AG04450 (cell line): ENCODE measurements around the gene MYO9B. TPM values are rescaled to one million over a fixed set of nuclear protein-coding genes. Genes with fewer than 3 reads are reported as not detected.

ENCODE experiments used
- CTCF ChIA-PET: fragments of 300-600, 350-600 bp; formaldehyde crosslinking; extraction: SDS; loops from one replicate; lab custom pipeline; 2022; ENCODE audit warnings: antibody characterized with exemption, inconsistent platforms; lab: Charles Lee
- POLR2A ChIA-PET: fragments of 350-600 bp; formaldehyde crosslinking; extraction: SDS; loops from one replicate; lab custom pipeline; 2021; ENCODE audit warnings: antibody characterized with exemption, inconsistent platforms; lab: Yijun Ruan, JAX
- DNase-seq: peaks from one replicate; pipeline ENCODE4 v3.0.0-alpha.2; 2011; ENCODE audit warnings: low read depth, low spot score
- H3K27ac ChIP-seq: one replicate; pipeline ENCODE4 v1.5.1; 2012; ENCODE audit warnings: low read depth, low read length, control low read depth
- H3K27me3 ChIP-seq: one replicate; pipeline ENCODE4 v1.6.0; 2012; ENCODE audit warnings: low read length; ENCODE audit not compliant: control insufficient read depth, insufficient read depth
- H3K4me3 ChIP-seq: 2 replicates; pipeline ENCODE4 v1.5.1; 2011; ENCODE audit warnings: mild to moderate bottlenecking, low read depth, low read length, control low read depth
- H3K9me3 ChIP-seq: 2 replicates; pipeline ENCODE4 v1.5.1; 2012; ENCODE audit warnings: low read length; ENCODE audit not compliant: control insufficient read depth, insufficient read depth
- polyA plus RNA-seq: library from polyadenylated mRNA; depleted of rRNA; stranded (reverse); fragments of >200 nt; gene quantifications from 2 replicates; pipeline ENCODE4 v1.2.3, GENCODE V29; 2011
- TF ChIP-seq, protein P1 (sequence below): IDR thresholded peaks from 2 replicates; pipeline ENCODE4 v1.5.1; 2011; ENCODE audit warnings: low read depth, low read length, control low read depth, inconsistent platforms

MYO9B gene
- polyA plus RNA-seq, 1 experiment, result 34.5 TPM

GRCh38 chr19:17125728-17126677, 50.4 kb downstream of the MYO9B start:
- DNase-seq, result no peak
- TF ChIP-seq, protein P1, sequence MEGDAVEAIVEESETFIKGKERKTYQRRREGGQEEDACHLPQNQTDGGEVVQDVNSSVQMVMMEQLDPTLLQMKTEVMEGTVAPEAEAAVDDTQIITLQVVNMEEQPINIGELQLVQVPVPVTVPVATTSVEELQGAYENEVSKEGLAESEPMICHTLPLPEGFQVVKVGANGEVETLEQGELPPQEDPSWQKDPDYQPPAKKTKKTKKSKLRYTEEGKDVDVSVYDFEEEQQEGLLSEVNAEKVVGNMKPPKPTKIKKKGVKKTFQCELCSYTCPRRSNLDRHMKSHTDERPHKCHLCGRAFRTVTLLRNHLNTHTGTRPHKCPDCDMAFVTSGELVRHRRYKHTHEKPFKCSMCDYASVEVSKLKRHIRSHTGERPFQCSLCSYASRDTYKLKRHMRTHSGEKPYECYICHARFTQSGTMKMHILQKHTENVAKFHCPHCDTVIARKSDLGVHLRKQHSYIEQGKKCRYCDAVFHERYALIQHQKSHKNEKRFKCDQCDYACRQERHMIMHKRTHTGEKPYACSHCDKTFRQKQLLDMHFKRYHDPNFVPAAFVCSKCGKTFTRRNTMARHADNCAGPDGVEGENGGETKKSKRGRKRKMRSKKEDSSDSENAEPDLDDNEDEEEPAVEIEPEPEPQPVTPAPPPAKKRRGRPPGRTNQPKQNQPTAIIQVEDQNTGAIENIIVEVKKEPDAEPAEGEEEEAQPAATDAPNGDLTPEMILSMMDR, result no peak
- ChIA-PET POLR2A (no interaction called here), CTCF (no interaction called here)
- Histone ChIP-seq H3K27me3 (no peaks in the 10 kb centered on the region), H3K4me3 (no peak overlapping the region), H3K9me3 (no peaks in the 10 kb centered on the region; the same call in 1 of the 2 replicates), H3K27ac (peak overlapping the region; percentile 21)

GRCh38 chr19:17127671-17128070, 52.1 kb downstream of the MYO9B start:
- CTCF ChIA-PET, result interaction anchor here (0.6 kb wide), 1 partner anchor 426 kb away, joined by 7 read pairs; no protein-coding TSS in a partner anchor
- no peak for DNase-seq

DNA sequence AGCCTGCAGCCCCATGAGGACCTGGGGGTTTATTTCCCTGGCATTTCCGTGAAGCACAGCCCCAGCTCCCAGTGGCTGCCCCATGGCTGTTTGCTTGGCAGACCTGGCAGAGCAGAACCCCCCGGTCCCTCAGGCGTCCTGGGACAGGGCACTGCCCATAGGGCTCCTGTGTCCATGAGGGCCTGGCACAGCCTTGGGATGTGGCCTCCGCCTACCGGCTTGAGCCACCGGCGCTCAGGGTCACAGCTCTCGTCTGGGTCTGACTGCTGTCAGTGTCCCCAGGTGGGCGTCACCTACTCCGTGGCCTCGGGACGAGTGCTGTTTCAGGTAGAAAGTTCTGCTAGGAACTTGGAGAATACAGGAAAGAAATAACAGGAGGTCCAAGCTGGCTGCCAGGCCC, 52.8 kb downstream of the MYO9B start:
- no peaks in the 10 kb centered on the region; the same call in 1 of the 2 replicates for H3K9me3 ChIP-seq
- DNase-seq, result no peak
- H3K27me3 ChIP-seq, result no peaks in the 10 kb centered on the region
- ChIA-PET POLR2A (no interaction called here), CTCF (no interaction called here)
- no peak overlapping the region for H3K27ac ChIP-seq
- no peak overlapping the region for H3K4me3 ChIP-seq
- TF ChIP-seq, protein P1, result no peak

More at GRCh38 chr19:17127671-17128070, 52.1 kb downstream of the MYO9B start:
- TF ChIP-seq, protein P1, result no peak
- POLR2A ChIA-PET, result no interaction called here
- H3K27ac ChIP-seq, result no peak overlapping the region
- H3K4me3 ChIP-seq, result no peak overlapping the region
- no peaks in the 10 kb centered on the region; the same call in 1 of the 2 replicates for H3K9me3 ChIP-seq
- no peaks in the 10 kb centered on the region for H3K27me3 ChIP-seq

GRCh38 chr19:17128820-17129219, 53.2 kb downstream of the MYO9B start:
- DNase-seq, result no peak
- ChIA-PET POLR2A (no interaction called here), CTCF (no interaction called here)
- H3K27ac ChIP-seq, result no peak overlapping the region
- TF ChIP-seq, protein P1, result no peak
- no peaks in the 10 kb centered on the region for H3K27me3 ChIP-seq
- H3K9me3 ChIP-seq, result no peaks in the 10 kb centered on the region; the same call in 1 of the 2 replicates
- no peak overlapping the region for H3K4me3 ChIP-seq

DNA sequence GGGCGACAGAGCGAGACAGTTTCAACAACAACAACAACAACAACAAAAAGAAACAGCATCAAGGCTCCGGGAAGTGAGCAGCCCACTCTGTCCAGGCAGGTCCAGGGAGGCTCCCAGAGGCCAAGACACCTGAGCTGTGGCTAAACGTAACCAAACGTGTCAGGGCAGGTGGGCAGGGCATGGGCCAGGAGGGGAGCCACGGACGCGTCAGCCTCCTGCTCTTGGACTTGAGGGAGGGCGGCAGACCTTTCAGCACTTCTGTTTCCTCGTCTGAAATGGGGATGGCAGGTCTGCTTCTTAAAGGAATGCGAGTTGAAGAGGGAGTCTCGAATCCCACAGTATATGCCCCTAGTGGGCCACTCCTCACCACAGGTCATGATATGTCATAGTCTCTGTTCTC, 53.8 kb downstream of the MYO9B start:
- Histone ChIP-seq H3K27ac (peak overlapping the region; percentile 21), H3K4me3 (no peak overlapping the region), H3K27me3 (no peaks in the 10 kb centered on the region), H3K9me3 (no peaks in the 10 kb centered on the region; the same call in 1 of the 2 replicates)
- TF ChIP-seq, protein P1, result no peak
- ChIA-PET CTCF (no interaction called here), POLR2A (no interaction called here)
- DNase-seq, result no peak
